GM12878 (cell line): ENCODE results near the gene SIDT1. TPM values are rescaled to one million over a fixed set of nuclear protein-coding genes. Genes with fewer than 3 reads are reported as not detected.

Experiments used
- ATAC-seq: fragments of 200-7000 bp; cut with Tn5 transposase; 3 replicates; pipeline ENCODE4 v1.9.1; 2020; ENCODE audit warnings: mild to moderate bottlenecking, moderate library complexity
- BruUV-seq: library from RNA; stranded (reverse); fragments of 400-500 nt; replicated peaks from 2 replicates; lab custom pipeline; 2021; lab: Mats Ljungman, UMichigan
- CTCF ChIA-PET: fragments of 300-600 bp; sonication (Branson Sonifier 250); formaldehyde crosslinking; extraction: SDS; loops from one replicate; lab custom pipeline; 2021; ENCODE audit warnings: inconsistent platforms; lab: Yijun Ruan, JAX
- POLR2A ChIA-PET: fragments of 350-600 bp; formaldehyde crosslinking; extraction: SDS; loops from one replicate; lab custom pipeline; 2021; ENCODE audit warnings: inconsistent platforms; lab: Charles Lee
- RAD21 ChIA-PET: fragments of 300-600 bp; sonication (Branson Sonifier 250); formaldehyde crosslinking; loops from one replicate; lab custom pipeline; 2023; ENCODE audit warnings: antibody characterized with exemption; ENCODE audit not compliant: unreplicated experiment; lab: Charles Lee
- SMC1A ChIA-PET: fragments of 300-600 bp; sonication (Branson Sonifier 250); formaldehyde crosslinking; loops from one replicate; lab custom pipeline; 2023; ENCODE audit not compliant: unreplicated experiment, uncharacterized antibody; lab: Charles Lee
- DNase-seq: peaks from one replicate; pipeline ENCODE4 v3.0.0-alpha.2; 2011; ENCODE audit warnings: low read depth, low spot score
- FAIRE-seq: peaks from 3 replicates; lab custom pipeline; 2011; peaks lifted over from hg19 to GRCh38; lab: Jason Lieb, UNC
- H2AFZ ChIP-seq: 2 replicates; pipeline ENCODE4 v1.6.0; 2011; ENCODE audit warnings: low read depth, low read length, control low read depth; ENCODE audit not compliant: control insufficient read depth
- H3K27ac ChIP-seq: 2 replicates; pipeline ENCODE4 v1.5.1; 2011; ENCODE audit warnings: control low read depth; ENCODE audit not compliant: control insufficient read depth, insufficient read depth
- H3K27me3 ChIP-seq, 2 experiments: replicated peaks in 1 of 2; 2 replicates each; pipeline versions ENCODE4 v1.6.0 to v1.6.1; 2011; ENCODE audit warnings: low read length in 1 of 2; ENCODE audit not compliant: control insufficient read depth in 2 of 2, insufficient read depth in 2 of 2
- H3K36me3 ChIP-seq, 2 experiments: 2 replicates each; pipeline ENCODE4 v1.5.1; 2011; ENCODE audit warnings: low read length in 1 of 2; ENCODE audit not compliant: control insufficient read depth in 2 of 2, insufficient read depth in 2 of 2
- H3K4me1 ChIP-seq: 2 replicates; pipeline ENCODE4 v1.6.1; 2011; ENCODE audit warnings: mild to moderate bottlenecking, low read length, moderate library complexity, mixed read lengths; ENCODE audit not compliant: control insufficient read depth, insufficient read depth
- H3K4me2 ChIP-seq: 2 replicates; pipeline ENCODE4 v1.6.0; 2011; ENCODE audit warnings: control low read depth; ENCODE audit not compliant: control insufficient read depth, insufficient read depth
- H3K4me3 ChIP-seq: fragments of 200-600 bp; sonication (generic); 2 replicates; pipeline ENCODE4 v1.5.1; 2016
- H3K79me2 ChIP-seq: 2 replicates; pipeline ENCODE4 v1.6.0; 2011; ENCODE audit warnings: low read length; ENCODE audit not compliant: control insufficient read depth, insufficient read depth
- H3K9ac ChIP-seq: 2 replicates; pipeline ENCODE4 v1.8.0; 2011; ENCODE audit warnings: low read length, control low read depth, mixed read lengths; ENCODE audit not compliant: control insufficient read depth, insufficient read depth
- H3K9me3 ChIP-seq: replicated peaks from 3 replicates; pipeline ENCODE4 v1.5.1; 2011; ENCODE audit warnings: mild to moderate bottlenecking, low read length; ENCODE audit not compliant: control insufficient read depth, insufficient read depth
- H4K20me1 ChIP-seq: 2 replicates; pipeline ENCODE4 v1.6.0; 2011; ENCODE audit not compliant: control insufficient read depth, insufficient read depth
- EED ChIP-seq: sonication (generic); IDR thresholded peaks from 2 replicates; pipeline ENCODE4 v1.6.1; 2016; ENCODE audit warnings: antibody characterized with exemption, low read depth
- GATAD2B ChIP-seq: fragments of 450-650 bp; conservative IDR thresholded peaks from 2 replicates; pipeline ENCODE4 v1.6.1; 2017; ENCODE audit warnings: low read depth, mild to moderate bottlenecking, moderate library complexity
- MTA2 ChIP-seq: fragments of 450-650 bp; IDR thresholded peaks from 2 replicates; pipeline ENCODE4 v1.6.1; 2016; ENCODE audit warnings: low read depth, mild to moderate bottlenecking, moderate library complexity
- POLR2AphosphoS2 ChIP-seq: IDR thresholded peaks from 2 replicates; pipeline ENCODE4 v1.6.1; 2011; ENCODE audit warnings: low read depth, mild to moderate bottlenecking, low read length, improper control_type of control experiment, moderate library complexity
- RELB ChIP-seq: fragments of 450-650 bp; IDR thresholded peaks from 2 replicates; pipeline ENCODE4 v1.6.1; 2017; ENCODE audit warnings: low read depth, mild to moderate bottlenecking, moderate library complexity
- SIN3A ChIP-seq: IDR thresholded peaks from 2 replicates; pipeline ENCODE4 v1.6.1; 2012; ENCODE audit warnings: low read depth, low read length, improper control_type of control experiment
- SMAD5 ChIP-seq: IDR thresholded peaks from 2 replicates; pipeline ENCODE4 v1.6.1; 2016; ENCODE audit warnings: antibody characterized with exemption, low read depth
- SP1 ChIP-seq: IDR thresholded peaks from one replicate; pipeline ENCODE4 v1.6.1; 2011; ENCODE audit warnings: low read depth, low read length
- TAF1 ChIP-seq: IDR thresholded peaks from 2 replicates; pipeline ENCODE4 v1.6.1; 2011; ENCODE audit warnings: mild to moderate bottlenecking, low read depth, low read length, borderline replicate concordance
- TCF7 ChIP-seq: IDR thresholded peaks from 2 replicates; pipeline ENCODE4 v1.6.1; 2014; ENCODE audit warnings: antibody characterized with exemption, borderline replicate concordance
- ZBTB4 ChIP-seq: fragments of 450-650 bp; formaldehyde crosslinking; IDR thresholded peaks from 2 replicates; pipeline ENCODE4 v1.4.0; 2022; ENCODE audit warnings: mild to moderate bottlenecking, moderate library complexity
- ZNF217 ChIP-seq: fragments of 450-650 bp; IDR thresholded peaks from 2 replicates; pipeline ENCODE4 v1.6.1; 2017; ENCODE audit warnings: antibody characterized with exemption, mild to moderate bottlenecking
- ZZZ3 ChIP-seq: IDR thresholded peaks from 2 replicates; pipeline ENCODE4 v1.6.1; 2011; ENCODE audit warnings: low read depth; ENCODE audit not compliant: control insufficient read depth, insufficient read length
- WGBS: methylation state at CpG from one replicate; pipeline ENCODE4 v1.1.6; 2016; ENCODE audit warnings: low lambda C conversion rate; ENCODE audit not compliant: insufficient replicate concordance, insufficient coverage; ENCODE audit errors: missing lambda C conversion rate; 5-methylcytosine and 5-hydroxymethylcytosine counted together
- in situ Hi-C: fragments of 300-500 bp; cut with MboI; formaldehyde crosslinking; loops from 9 replicates; pipeline ENCODE4 v1.14.3; 2018; ENCODE audit warnings: mixed read lengths
- intact Hi-C: fragments of 100-400 bp; cut with micrococcal nuclease; formaldehyde crosslinking; loops from one replicate; pipeline ENCODE4 v1.14.2; 2022; ENCODE audit not compliant: unreplicated experiment
- polyA plus RNA-seq, 11 experiments: library from polyadenylated mRNA; depleted of rRNA in 4 of 11; unstranded in 6 of 11; stranded (reverse) in 5 of 11; fragments of >200 nt; fragmentation: Nextera tagmentation in 4 of 11; fragmentation: Illumina TruSeq in 1 of 11; extraction: Ambion mirVana in 4 of 11; extraction: Trizol in 1 of 11; gene quantifications; 1 replicate in 1 of 11; 2 replicates in 10 of 11; pipeline versions ENCODE4 v1.2.1 to v1.2.3, GENCODE V29; 2011 to 2016; ENCODE audit warnings: inconsistent platforms in 2 of 11, missing spikeins in 2 of 11, low read depth in 1 of 11
- total RNA-seq, 4 experiments: library from RNA; depleted of rRNA in 3 of 4; stranded (reverse); fragments of >200 nt in 3 of 4; fragmentation: Illumina TruSeq in 1 of 4; extraction: Trizol in 1 of 4; gene quantifications; 2 replicates each; pipeline versions ENCODE4 v1.2.1 to v1.2.3, GENCODE V29; 2013 to 2021

SIDT1 gene
- total and polyA plus RNA-seq, 10 of the 15 experiments (the other 5 are each of a cell fraction or from before 2014, with no cell fraction given): 3.0 to 45.0 (median 26.6) TPM

GRCh38 chr3:113649174-113649845 lies 117.0 kb downstream of the SIDT1 start:
- Histone ChIP-seq H3K79me2 (no peaks in the 10 kb centered on the region), H3K27me3 (no peaks in the 10 kb centered on the region), H3K9me3 (peaks cover under 1% of the 10 kb centered on the region; the same call in 2 of the 3 replicates), H3K27ac (no peak overlapping the region), H3K9ac (no peak overlapping the region), H2AFZ (no peak overlapping the region), H3K4me1 (no peaks in the 10 kb centered on the region), H3K4me2 (no peak overlapping the region), H3K36me3 (no peaks in the 10 kb centered on the region), H4K20me1 (no peaks in the 10 kb centered on the region), H3K4me3 (no peak overlapping the region)
- BruUV-seq: no TSS peak
- no peak for FAIRE-seq
- POLR2A ChIA-PET: interaction anchor here (0.5 kb wide), 1 partner anchor 33 kb away, joined by 3 read pairs; no protein-coding TSS in a partner anchor
- CTCF ChIA-PET: interaction anchor here (0.6 to 1.5 kb wide), 2 partner anchors 12 to 668 kb away, joined by 3 to 5 read pairs; no protein-coding TSS in a partner anchor
- in situ Hi-C loops: no loop called here
- DNase-seq: no peak
- WGBS: 99% methylated on average over 6 of the region's 6 CpGs
- SMC1A ChIA-PET: interaction anchor here (0.6 to 1.0 kb wide), 3 partner anchors 100 to 1519 kb away, joined by 3 read pairs; no protein-coding TSS in a partner anchor
- TF ChIP-seq EED (no peak), GATAD2B (no peak), TCF7 (no peak), RELB (no peak), SP1 (no peak), ZNF217 (no peak), SMAD5 (no peak), ZBTB4 (CRISPR knock-in tag) (no peak), POLR2AphosphoS2 (no peak), MTA2 (no peak), SIN3A (no peak), TAF1 (no peak), ZZZ3 (no peak)
- RAD21 ChIA-PET: no interaction called here
- intact Hi-C loops: no loop called here
- ATAC-seq: no peak
